HEK293 (cell line): ENCODE data around the gene RNF187.

Experiments
- CTCF ChIA-PET: fragments of 350-600 bp; formaldehyde crosslinking; extraction: SDS; loops from one replicate; lab custom pipeline; 2021; ENCODE audit warnings: antibody characterized with exemption; lab: Yijun Ruan, JAX
- POLR2A ChIA-PET: fragments of 300-600 bp; formaldehyde crosslinking; extraction: SDS; loops from one replicate; lab custom pipeline; 2020; ENCODE audit warnings: antibody characterized with exemption, inconsistent platforms; lab: Yijun Ruan, JAX
- H3K27ac ChIP-seq: fragments of 200-500 bp; sonication (Bioruptor generic); 2 replicates; pipeline ENCODE4 v1.5.1; 2014; ENCODE audit warnings: low read depth, low read length, control low read depth, inconsistent platforms; ENCODE audit errors: extremely low read depth
- H3K36me3 ChIP-seq, 2 experiments: fragments of 200-500 bp in 1 of 2; sonication (Bioruptor generic) in 1 of 2; 1 replicate in 1 of 2; 2 replicates in 1 of 2; pipeline ENCODE4 v1.5.1; 2014 to 2017; ENCODE audit warnings: inconsistent platforms in 2 of 2, low read length in 2 of 2; ENCODE audit not compliant: control insufficient read depth in 2 of 2, insufficient read depth in 1 of 2
- H3K4me1 ChIP-seq: fragments of 200-500 bp; sonication (Bioruptor generic); 2 replicates; pipeline ENCODE4 v1.5.1; 2014; ENCODE audit warnings: mild to moderate bottlenecking, low read length, inconsistent platforms; ENCODE audit not compliant: control insufficient read depth, insufficient read depth
- H3K4me3 ChIP-seq: 2 replicates; pipeline ENCODE4 v1.5.1; 2011; ENCODE audit warnings: low read depth, mild to moderate bottlenecking, control low read depth, low read length, moderate library complexity
- H3K9me3 ChIP-seq: fragments of 200-500 bp; sonication (Bioruptor generic); 2 replicates; pipeline ENCODE4 v1.5.1; 2014; ENCODE audit warnings: low read depth, low read length, inconsistent platforms; ENCODE audit not compliant: control insufficient read depth, insufficient read depth
- ATF2 ChIP-seq: fragments of 450-650 bp; formaldehyde crosslinking; IDR thresholded peaks from 2 replicates; pipeline ENCODE4 v1.5.1; 2016; ENCODE audit warnings: missing biosample characterization, missing genetic modification characterization, low read depth
- BCL11B ChIP-seq: fragments of 450-650 bp; formaldehyde crosslinking; IDR thresholded peaks from 2 replicates; pipeline ENCODE4 v1.5.1; 2016; ENCODE audit warnings: low read depth, missing biosample characterization, missing genetic modification characterization
- BCL6B ChIP-seq: fragments of 450-650 bp; formaldehyde crosslinking; IDR thresholded peaks from 2 replicates; pipeline ENCODE4 v1.5.1; 2017; ENCODE audit warnings: missing biosample characterization, missing genetic modification characterization
- GLIS2 ChIP-seq: fragments of 450-650 bp; formaldehyde crosslinking; IDR thresholded peaks from 2 replicates; pipeline ENCODE4 v1.5.1; 2016; ENCODE audit warnings: missing biosample characterization, missing genetic modification characterization
- KLF16 ChIP-seq: fragments of 450-650 bp; formaldehyde crosslinking; IDR thresholded peaks from 2 replicates; pipeline ENCODE4 v1.5.1; 2017; ENCODE audit warnings: missing biosample characterization, missing genetic modification characterization
- MZF1 ChIP-seq: fragments of 450-650 bp; formaldehyde crosslinking; IDR thresholded peaks from 2 replicates; pipeline ENCODE4 v1.5.1; 2017; ENCODE audit warnings: missing biosample characterization, missing genetic modification characterization, borderline replicate concordance
- PRDM4 ChIP-seq: fragments of 450-650 bp; formaldehyde crosslinking; IDR thresholded peaks from 2 replicates; pipeline ENCODE4 v1.5.1; 2017; ENCODE audit warnings: missing biosample characterization, missing genetic modification characterization
- RBAK ChIP-seq: fragments of 450-650 bp; formaldehyde crosslinking; IDR thresholded peaks from 2 replicates; pipeline ENCODE4 v1.5.1; 2016; ENCODE audit warnings: missing biosample characterization, missing genetic modification characterization
- REPIN1 ChIP-seq: fragments of 450-650 bp; formaldehyde crosslinking; IDR thresholded peaks from 2 replicates; pipeline ENCODE4 v1.5.1; 2017; ENCODE audit warnings: missing biosample characterization, missing genetic modification characterization, low read depth
- SP7 ChIP-seq: fragments of 450-650 bp; formaldehyde crosslinking; IDR thresholded peaks from 2 replicates; pipeline ENCODE4 v1.5.1; 2016; ENCODE audit warnings: missing biosample characterization, missing genetic modification characterization
- ZBTB20 ChIP-seq: fragments of 450-650 bp; formaldehyde crosslinking; IDR thresholded peaks from 2 replicates; pipeline ENCODE4 v1.5.1; 2016; ENCODE audit warnings: missing biosample characterization, missing genetic modification characterization
- ZNF10 ChIP-seq: fragments of 450-650 bp; formaldehyde crosslinking; IDR thresholded peaks from 2 replicates; pipeline ENCODE4 v1.5.1; 2017; ENCODE audit warnings: missing biosample characterization, missing genetic modification characterization
- ZNF148 ChIP-seq: fragments of 450-650 bp; formaldehyde crosslinking; IDR thresholded peaks from 2 replicates; pipeline ENCODE4 v1.5.0; 2017; ENCODE audit warnings: missing biosample characterization, missing genetic modification characterization, borderline replicate concordance
- ZNF184 ChIP-seq: fragments of 450-650 bp; IDR thresholded peaks from 2 replicates; pipeline ENCODE4 v1.5.1; 2018; ENCODE audit warnings: missing biosample characterization, mild to moderate bottlenecking, missing genetic modification characterization
- ZNF214 ChIP-seq: fragments of 450-650 bp; formaldehyde crosslinking; IDR thresholded peaks from 2 replicates; pipeline ENCODE4 v1.5.1; 2017; ENCODE audit warnings: missing biosample characterization, mild to moderate bottlenecking, missing genetic modification characterization, borderline replicate concordance
- ZNF239 ChIP-seq: fragments of 450-650 bp; formaldehyde crosslinking; IDR thresholded peaks from 2 replicates; pipeline ENCODE4 v1.5.1; 2016; ENCODE audit warnings: missing biosample characterization, missing genetic modification characterization
- ZNF24 ChIP-seq: fragments of 450-650 bp; formaldehyde crosslinking; IDR thresholded peaks from 2 replicates; pipeline ENCODE4 v1.5.1; 2016; ENCODE audit warnings: missing biosample characterization, missing genetic modification characterization
- ZNF248 ChIP-seq: fragments of 450-650 bp; formaldehyde crosslinking; IDR thresholded peaks from 2 replicates; pipeline ENCODE4 v1.5.1; 2017; ENCODE audit warnings: missing biosample characterization, missing genetic modification characterization
- ZNF404 ChIP-seq: fragments of 450-650 bp; formaldehyde crosslinking; IDR thresholded peaks from 2 replicates; pipeline ENCODE4 v1.5.1; 2017; ENCODE audit warnings: missing biosample characterization, missing genetic modification characterization
- ZNF544 ChIP-seq: fragments of 450-650 bp; formaldehyde crosslinking; IDR thresholded peaks from 2 replicates; pipeline ENCODE4 v1.5.0; 2017; ENCODE audit warnings: missing biosample characterization, missing genetic modification characterization
- ZNF585B ChIP-seq: fragments of 450-650 bp; formaldehyde crosslinking; IDR thresholded peaks from 2 replicates; pipeline ENCODE4 v1.5.1; 2016; ENCODE audit warnings: missing biosample characterization, missing genetic modification characterization
- ZNF596 ChIP-seq: fragments of 450-650 bp; IDR thresholded peaks from 2 replicates; pipeline ENCODE4 v1.5.0; 2018; ENCODE audit warnings: missing biosample characterization, mild to moderate bottlenecking, missing genetic modification characterization, moderate library complexity
- ZNF626 ChIP-seq: fragments of 450-650 bp; sonication (Bioruptor Pico); formaldehyde crosslinking; IDR thresholded peaks from 2 replicates; pipeline ENCODE4 v1.5.1; 2018; ENCODE audit warnings: missing biosample characterization, missing genetic modification characterization, inconsistent platforms
- ZNF747 ChIP-seq: fragments of 450-650 bp; formaldehyde crosslinking; IDR thresholded peaks from 2 replicates; pipeline ENCODE4 v1.5.1; 2016; ENCODE audit warnings: missing biosample characterization, missing genetic modification characterization
- ZNF768 ChIP-seq: fragments of 450-650 bp; formaldehyde crosslinking; IDR thresholded peaks from 2 replicates; pipeline ENCODE4 v1.5.1; 2018; ENCODE audit warnings: missing biosample characterization, mild to moderate bottlenecking, missing genetic modification characterization
- ZNF776 ChIP-seq: fragments of 450-650 bp; formaldehyde crosslinking; IDR thresholded peaks from 2 replicates; pipeline ENCODE4 v1.5.0; 2017; ENCODE audit warnings: missing biosample characterization, missing genetic modification characterization, borderline replicate concordance
- ZNF785 ChIP-seq: fragments of 450-650 bp; formaldehyde crosslinking; IDR thresholded peaks from 2 replicates; pipeline ENCODE4 v1.5.1; 2016; ENCODE audit warnings: missing biosample characterization, missing genetic modification characterization
- ZNF830 ChIP-seq: fragments of 450-650 bp; IDR thresholded peaks from 2 replicates; pipeline ENCODE4 v1.5.0; 2018; ENCODE audit warnings: missing biosample characterization, missing genetic modification characterization, low read depth, mild to moderate bottlenecking, moderate library complexity
- ZSCAN4 ChIP-seq: fragments of 450-650 bp; formaldehyde crosslinking; IDR thresholded peaks from 2 replicates; pipeline ENCODE4 v1.5.1; 2017; ENCODE audit warnings: missing biosample characterization, missing genetic modification characterization

Gene RNF187

GRCh38 chr1:228457396-228458176 lies 29.6 kb upstream of the RNF187 start:
- ChIA-PET POLR2A (interaction anchor here (0.7 to 1.9 kb wide), 18 partner anchors 11 to 375 kb away, joined by 3 to 41 read pairs (median 4); partner anchors contain the start of genes ARF1, RNF187 and TRIM11), CTCF (interaction anchor here (0.7 to 4.5 kb wide), 13 partner anchors 9 to 297 kb away, joined by 3 to 22 read pairs (median 3); no protein-coding TSS in a partner anchor)
- H3K36me3 ChIP-seq: peaks cover 4 to 9% of the 10 kb centered on the region in 2 experiments; a peak in 2 of 3 replicates
- peak overlapping the region; percentile 70 for H3K27ac ChIP-seq
- H3K9me3 ChIP-seq: no peaks in the 10 kb centered on the region
- H3K4me3 ChIP-seq: peak overlapping the region; percentile 85
- peaks cover 6% of the 10 kb centered on the region; the same call in 1 of the 2 replicates for H3K4me1 ChIP-seq
- TF ChIP-seq PRDM4 (tag by site-specific recombination): no peak
- no peak for TF ChIP-seq ZNF585B (tag by site-specific recombination)
- TF ChIP-seq ZNF404 (tag by site-specific recombination): no peak
- TF ChIP-seq RBAK (tag by site-specific recombination): no peak; the same call in 1 of the 2 replicates
- TF ChIP-seq BCL11B: peak; percentile 71; the same call in 1 of the 2 replicates
- no peak; the same call in 1 of the 2 replicates for TF ChIP-seq ZNF747
- peak; percentile 92 for TF ChIP-seq ATF2
- TF ChIP-seq ZNF626 (tag by site-specific recombination): no peak
- no peak; the same call in 1 of the 2 replicates for TF ChIP-seq ZNF239
- TF ChIP-seq ZNF830 (tag by site-specific recombination): no peak
- TF ChIP-seq ZNF768 (tag by site-specific recombination): no peak
- no peak for TF ChIP-seq ZNF544 (tag by site-specific recombination)
- peak; percentile 55 for TF ChIP-seq ZSCAN4 (tag by site-specific recombination)
- TF ChIP-seq KLF16 (tag by site-specific recombination): peak; percentile 78; the same call in 1 of the 2 replicates
- peak; percentile 97 for TF ChIP-seq REPIN1 (tag by site-specific recombination)
- peak; percentile 88; the same call in 1 of the 2 replicates for TF ChIP-seq ZNF785 (tag by site-specific recombination)
- TF ChIP-seq ZNF10 (tag by site-specific recombination): 0 out of 2 replicates have a peak, but pooled peaks have one; percentile 80
- TF ChIP-seq ZBTB20: no peak
- TF ChIP-seq ZNF184 (tag by site-specific recombination): no peak
- TF ChIP-seq ZNF24 (tag by site-specific recombination): peak; percentile 78
- no peak for TF ChIP-seq ZNF148
- TF ChIP-seq SP7 (tag by site-specific recombination): peak; percentile 92
- TF ChIP-seq MZF1 (tag by site-specific recombination): no peak
- TF ChIP-seq ZNF214 (tag by site-specific recombination): no peak
- no peak for TF ChIP-seq BCL6B
- TF ChIP-seq ZNF776 (tag by site-specific recombination): no peak
- no peak for TF ChIP-seq ZNF248
- TF ChIP-seq ZNF596 (tag by site-specific recombination): no peak
- TF ChIP-seq GLIS2 (tag by site-specific recombination): peak; percentile 46; the same call in 1 of the 2 replicates
